Colonic mucosa (tissue), 4 donors: ENCODE data around the gene C5orf63. TPM values are rescaled to one million over a fixed set of nuclear protein-coding genes. Genes with fewer than 3 reads are reported as not detected.
"Not testable (repeated sequence)": the region's sequence is repeated elsewhere in the genome, so short reads cannot be mapped to it uniquely, and the experiment has no call there.

Experiments
- DNase-seq: peaks from one replicate; pipeline ENCODE4 v3.0.0-alpha.2; 2020
- H3K27ac ChIP-seq: fragments of 200-600 bp; one replicate; pipeline ENCODE4 v1.8.0; 2021
- H3K27me3 ChIP-seq: fragments of 200-600 bp; one replicate; pipeline ENCODE4 v1.8.0; 2021
- H3K36me3 ChIP-seq: fragments of 200-600 bp; one replicate; pipeline ENCODE4 v1.8.0; 2021
- H3K4me1 ChIP-seq: fragments of 200-600 bp; one replicate; pipeline ENCODE4 v1.8.0; 2021; ENCODE audit warnings: mild to moderate bottlenecking
- H3K4me3 ChIP-seq: fragments of 200-600 bp; one replicate; pipeline ENCODE4 v1.8.0; 2021
- H3K9ac ChIP-seq, 2 donors: one replicate each; pipeline ENCODE4 v1.7.0; 2013; ENCODE audit warnings: control low read depth in 2 of 2, low read depth in 2 of 2, low read length in 2 of 2
- H3K9me3 ChIP-seq: fragments of 200-600 bp; one replicate; pipeline ENCODE4 v1.8.0; 2021
- intact Hi-C: fragments of 100-400 bp; cut with DNase I; formaldehyde crosslinking; loops from one replicate; pipeline ENCODE4 v1.14.1; 2022
- total RNA-seq, 2 donors: library from RNA; stranded (reverse); fragmentation: NEBNext Ultra II Directional in 1 of 2; extraction: Animal tissue kit (Norgen Biotek cat#: 25700) in 1 of 2; gene quantifications; one replicate each; pipeline ENCODE4 v1.2.1, GENCODE V29; 2021
- TF ChIP-seq, protein P1 (sequence below): fragments of 200-600 bp; IDR thresholded peaks from one replicate; pipeline ENCODE4 v1.8.0; 2022; ENCODE audit warnings: antibody characterized with exemption, mild to moderate bottlenecking
- donor health status: healthy.
- donor health status: DM: no; HTN: no; CAD: no.
- donor health status: DM: no; HTN: no; CAD: no.

The C5orf63 gene
- total RNA-seq = 10 to 100 TPM; 10.3 to 12.2 TPM

DNA sequence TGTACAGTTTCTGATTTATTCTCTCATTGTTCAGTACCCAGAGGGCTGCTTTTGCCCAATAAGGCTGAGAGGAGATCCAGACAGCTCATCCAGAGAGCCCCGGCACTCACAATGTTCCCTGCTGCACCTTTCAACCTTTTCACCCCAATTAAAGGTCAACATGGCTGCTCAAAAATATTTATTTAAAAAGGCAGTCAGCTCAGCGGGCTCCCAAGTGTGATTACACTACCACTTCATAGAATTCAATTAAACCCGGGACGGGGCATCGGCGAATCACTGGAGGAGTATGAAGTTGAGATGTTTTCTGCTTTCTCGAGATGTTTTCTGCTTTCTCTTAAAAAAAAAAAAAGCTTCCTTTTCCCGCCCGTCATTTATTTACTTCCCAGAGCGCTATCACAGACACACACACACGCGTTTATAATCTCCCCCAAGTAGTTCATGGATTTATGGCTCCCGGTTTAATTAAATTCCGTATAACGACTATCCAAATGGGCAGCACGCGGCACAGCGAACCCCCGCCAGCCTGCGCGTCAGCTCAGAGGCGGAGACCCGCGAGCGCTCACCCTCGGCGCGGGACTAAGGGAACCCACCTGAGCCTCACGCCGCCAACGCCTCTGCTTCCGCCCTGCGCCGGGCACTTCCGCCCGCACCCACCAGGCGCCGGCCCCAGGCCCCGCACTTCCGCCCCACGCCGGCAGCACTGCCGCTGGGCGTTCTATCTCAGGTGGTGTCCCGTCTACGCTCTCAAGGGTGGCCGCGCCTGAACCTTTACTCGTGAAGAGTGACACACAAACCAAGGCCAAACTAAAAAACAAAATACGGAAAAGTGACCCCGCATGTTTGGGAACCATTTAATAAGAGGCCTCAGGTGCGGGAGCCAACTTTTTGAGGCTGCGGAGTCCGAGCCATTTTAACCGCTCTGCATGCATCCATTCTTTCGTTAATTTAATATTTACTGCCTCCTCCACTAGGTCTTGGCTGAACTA is at the start of gene C5orf63:
TSS of gene C5orf63 (minus strand) at position 642 of the 986 bp plus-strand sequence. CDS start 14,507 bp downstream, outside the sequence.
- H3K9ac ChIP-seq = peak within 1 kb of the TSS; percentile 64 to 70
- H3K4me1 ChIP-seq = no peaks in the 10 kb centered on the region
- DNase-seq = peak; percentile 64
- no peaks in the 10 kb centered on the region for H3K36me3 ChIP-seq
- peak within 1 kb of the TSS; percentile 10 for H3K27ac ChIP-seq
- TF ChIP-seq, protein P1, sequence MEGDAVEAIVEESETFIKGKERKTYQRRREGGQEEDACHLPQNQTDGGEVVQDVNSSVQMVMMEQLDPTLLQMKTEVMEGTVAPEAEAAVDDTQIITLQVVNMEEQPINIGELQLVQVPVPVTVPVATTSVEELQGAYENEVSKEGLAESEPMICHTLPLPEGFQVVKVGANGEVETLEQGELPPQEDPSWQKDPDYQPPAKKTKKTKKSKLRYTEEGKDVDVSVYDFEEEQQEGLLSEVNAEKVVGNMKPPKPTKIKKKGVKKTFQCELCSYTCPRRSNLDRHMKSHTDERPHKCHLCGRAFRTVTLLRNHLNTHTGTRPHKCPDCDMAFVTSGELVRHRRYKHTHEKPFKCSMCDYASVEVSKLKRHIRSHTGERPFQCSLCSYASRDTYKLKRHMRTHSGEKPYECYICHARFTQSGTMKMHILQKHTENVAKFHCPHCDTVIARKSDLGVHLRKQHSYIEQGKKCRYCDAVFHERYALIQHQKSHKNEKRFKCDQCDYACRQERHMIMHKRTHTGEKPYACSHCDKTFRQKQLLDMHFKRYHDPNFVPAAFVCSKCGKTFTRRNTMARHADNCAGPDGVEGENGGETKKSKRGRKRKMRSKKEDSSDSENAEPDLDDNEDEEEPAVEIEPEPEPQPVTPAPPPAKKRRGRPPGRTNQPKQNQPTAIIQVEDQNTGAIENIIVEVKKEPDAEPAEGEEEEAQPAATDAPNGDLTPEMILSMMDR = peak; percentile 35
- H3K4me3 ChIP-seq = peak within 1 kb of the TSS; percentile 52
- intact Hi-C loops = no loop called here
- no peaks in the 10 kb centered on the region for H3K9me3 ChIP-seq
- no peaks in the 10 kb centered on the region for H3K27me3 ChIP-seq

DNA sequence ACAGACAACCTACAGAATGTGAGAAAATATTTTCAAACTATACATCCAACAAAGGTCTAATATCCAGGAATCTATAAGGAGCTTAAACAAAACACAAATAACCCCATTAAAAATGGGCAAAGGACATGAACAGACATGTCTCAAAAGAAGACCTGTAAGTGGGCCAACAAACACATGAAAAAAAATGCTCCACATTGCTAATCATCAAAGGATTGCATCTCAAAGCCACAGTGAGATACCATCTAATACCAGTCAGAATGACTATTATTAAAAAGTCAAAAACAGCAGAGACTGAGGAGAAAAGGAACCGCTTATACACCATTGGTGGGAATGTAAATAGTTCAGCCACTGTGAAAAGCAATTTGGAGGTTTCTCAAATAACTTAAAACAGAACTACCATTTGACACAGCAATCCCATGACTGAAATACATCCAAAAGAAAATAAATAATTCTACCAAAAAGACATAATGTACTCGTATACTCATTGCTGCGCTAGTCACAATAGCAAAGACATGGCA is 39.1 kb upstream of the C5orf63 start:
- TF ChIP-seq, protein P1 = no peak
- H3K9ac ChIP-seq = no peak overlapping the region
- H3K36me3 ChIP-seq = no peaks in the 10 kb centered on the region
- intact Hi-C loops = no loop called here
- no peak overlapping the region for H3K4me3 ChIP-seq
- H3K27me3 ChIP-seq = no peaks in the 10 kb centered on the region
- no peak overlapping the region for H3K27ac ChIP-seq
- no peaks in the 10 kb centered on the region for H3K9me3 ChIP-seq
- H3K4me1 ChIP-seq = no peaks in the 10 kb centered on the region
- no peak for DNase-seq

DNA sequence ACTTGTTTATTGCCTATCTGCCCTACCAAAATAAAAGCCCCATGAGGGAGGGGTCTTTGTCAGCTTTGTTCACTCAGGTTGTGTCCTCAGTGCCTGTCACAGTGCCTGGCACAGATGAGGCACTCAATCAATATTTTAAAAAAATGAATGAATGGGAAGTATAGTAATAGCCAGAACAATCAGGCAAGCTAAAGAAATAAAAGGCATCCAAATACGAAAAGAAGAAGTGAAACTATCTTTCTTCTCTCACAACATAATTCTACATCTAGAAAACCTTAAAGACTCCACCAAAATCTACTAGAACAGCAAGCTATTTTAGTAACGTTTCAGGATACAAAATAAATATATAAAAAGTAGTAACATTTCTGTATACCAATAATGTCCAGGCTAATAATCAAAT is 37.8 kb upstream of the C5orf63 start:
- H3K4me1 ChIP-seq = no peaks in the 10 kb centered on the region
- TF ChIP-seq, protein P1 = no peak
- H3K36me3 ChIP-seq = no peaks in the 10 kb centered on the region
- no peak overlapping the region for H3K4me3 ChIP-seq
- H3K9me3 ChIP-seq = no peaks in the 10 kb centered on the region
- H3K27me3 ChIP-seq = no peaks in the 10 kb centered on the region
- intact Hi-C loops = no loop called here
- no peak for DNase-seq
- H3K9ac ChIP-seq = no peak overlapping the region
- no peak overlapping the region for H3K27ac ChIP-seq

DNA sequence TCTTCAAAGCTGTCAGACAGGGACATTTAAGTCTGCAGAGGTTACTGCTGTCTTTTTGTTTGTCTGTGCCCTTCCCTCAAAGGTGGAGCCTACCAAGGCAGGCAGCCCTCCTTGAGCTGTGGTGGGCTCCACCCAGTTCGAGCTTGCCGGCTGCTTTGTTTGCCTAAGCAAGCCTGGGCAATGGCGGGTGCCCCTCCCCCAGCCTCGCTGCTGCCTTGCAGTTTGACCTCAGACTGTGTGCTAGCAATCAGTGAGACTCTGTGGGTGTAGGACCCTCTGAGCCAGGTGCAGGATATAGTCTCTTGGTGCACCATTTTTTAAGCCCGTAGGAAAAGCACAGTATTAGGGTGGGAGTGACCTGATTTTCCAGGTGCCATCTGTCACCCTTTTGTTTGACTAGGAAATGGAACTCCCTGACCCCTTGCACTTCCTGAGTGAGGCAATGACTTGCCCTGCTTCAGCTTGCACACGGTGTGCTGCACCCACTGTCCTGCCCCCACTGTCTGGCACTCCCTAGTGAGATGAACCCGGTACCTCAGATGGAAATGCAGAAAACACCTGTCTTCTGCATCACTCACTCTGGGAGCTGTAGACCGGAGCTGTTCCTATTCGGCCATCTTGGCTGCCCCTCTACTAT is 35.4 kb upstream of the C5orf63 start:
- H3K27ac ChIP-seq, H3K27me3 ChIP-seq, H3K4me1 ChIP-seq, H3K9ac ChIP-seq, H3K36me3 ChIP-seq, intact Hi-C loops, H3K4me3 ChIP-seq, H3K9me3 ChIP-seq: not testable (repeated sequence)
- DNase-seq = peak; percentile 42

DNA sequence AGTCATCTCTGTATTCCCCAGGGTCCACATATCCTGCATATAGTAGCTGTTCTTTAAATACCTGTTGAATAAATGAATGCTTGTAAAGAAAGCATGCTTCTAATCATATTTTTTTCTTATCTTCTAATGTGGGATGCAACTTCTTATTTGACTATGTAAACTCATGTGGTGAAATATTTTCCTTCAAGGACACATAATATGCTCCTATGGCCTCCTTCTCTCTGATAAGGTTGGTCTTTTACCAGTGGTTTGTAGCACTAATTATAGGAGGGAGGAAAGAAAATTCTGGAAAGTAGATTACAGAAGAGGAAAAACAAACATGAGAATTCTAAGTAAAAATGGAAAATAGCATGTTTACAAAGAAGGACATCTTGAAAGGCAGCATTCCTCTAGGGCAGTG is 28.6 kb upstream of the C5orf63 start:
- intact Hi-C loops = no loop called here
- H3K27me3 ChIP-seq = no peaks in the 10 kb centered on the region
- no peaks in the 10 kb centered on the region for H3K36me3 ChIP-seq
- no peaks in the 10 kb centered on the region for H3K9me3 ChIP-seq
- no peak overlapping the region for H3K27ac ChIP-seq
- H3K4me3 ChIP-seq = no peak overlapping the region
- H3K4me1 ChIP-seq = no peaks in the 10 kb centered on the region
- no peak for DNase-seq
- TF ChIP-seq, protein P1 = no peak
- no peak overlapping the region for H3K9ac ChIP-seq
